ENCODE measurements around the gene RABGAP1. TPM values are rescaled to one million over a fixed set of nuclear protein-coding genes. Genes with fewer than 3 reads are reported as not detected.

Gene RABGAP1
- total and polyA plus RNA-seq, 4 donors: 3.8 to 25.7 (median 10.5) TPM

- H3K9ac ChIP-seq (ENCODE audit: low read depth in 1 of 2, low read length in 2 of 2): no peak overlapping the region
- H3K4me1 ChIP-seq (ENCODE audit: control insufficient read depth in 4 of 4, insufficient read depth in 4 of 4, low read length in 3 of 4): peaks cover 6 to 37% (median 20%) of the 10 kb centered on the region in 4 donors
- no peaks in the 10 kb centered on the region for H3K9me3 ChIP-seq (ENCODE audit: control insufficient read depth in 4 of 4, low read length in 3 of 4)
- no peak overlapping the region for H3K27ac ChIP-seq (ENCODE audit: low read depth in 1 of 2, low read length in 2 of 2)
- TF ChIP-seq FOXA2 (IDR thresholded peaks at IDR 0.05): no peak
- no peak for TF ChIP-seq HNF4G (IDR thresholded peaks at IDR 0.05)
- no peak for TF ChIP-seq TAF1 (conservative IDR thresholded peaks at IDR 0.05)
- no peak for TF ChIP-seq ZBTB33 (IDR thresholded peaks at IDR 0.05)
- no peak for TF ChIP-seq ATF3 (IDR thresholded peaks at IDR 0.05)
- no peaks in the 10 kb centered on the region for H3K27me3 ChIP-seq (ENCODE audit: control insufficient read depth in 4 of 4, insufficient read depth in 4 of 4, low read length in 3 of 4)
- H3K4me3 ChIP-seq (ENCODE audit: low read depth in 1 of 3, low read length in 3 of 3): no peak overlapping the region
- peaks cover 0 to 2% (median 0%) of the 10 kb centered on the region in 4 donors for H3K36me3 ChIP-seq (ENCODE audit: control insufficient read depth in 4 of 4, insufficient read depth in 3 of 4, low read depth in 1 of 4, low read length in 3 of 4)
- DNase-seq (ENCODE audit: low spot score): no peak
- 79% methylated on average over 5 of the region's 5 CpGs for WGBS
Observed at GRCh38 chr9:123007269-123007668, 66.4 kb downstream of the RABGAP1 start.

GRCh38 chr9:123008909-123009308, 68.1 kb downstream of the RABGAP1 start:
- H3K27ac ChIP-seq (ENCODE audit: low read depth in 1 of 2, low read length in 2 of 2): no peak overlapping the region
- H3K36me3 ChIP-seq (ENCODE audit: control insufficient read depth in 4 of 4, insufficient read depth in 3 of 4, low read depth in 1 of 4, low read length in 3 of 4): peaks cover 0 to 2% (median 0%) of the 10 kb centered on the region in 4 donors
- no peak overlapping the region for H3K4me3 ChIP-seq (ENCODE audit: low read depth in 1 of 3, low read length in 3 of 3)
- no peak for TF ChIP-seq EGR1 (IDR thresholded peaks at IDR 0.05; ENCODE audit: low read depth in 2 of 2)
- no peak for TF ChIP-seq TAF1 (conservative IDR thresholded peaks at IDR 0.05)
- TF ChIP-seq YY1 (IDR thresholded peaks at IDR 0.05): no peak
- no peak overlapping the region for H3K9ac ChIP-seq (ENCODE audit: low read depth in 1 of 2, low read length in 2 of 2)
- H3K9me3 ChIP-seq (ENCODE audit: control insufficient read depth in 4 of 4, low read length in 3 of 4): no peaks in the 10 kb centered on the region
- H3K27me3 ChIP-seq (ENCODE audit: control insufficient read depth in 4 of 4, insufficient read depth in 4 of 4, low read length in 3 of 4): no peaks in the 10 kb centered on the region
- H3K4me1 ChIP-seq (ENCODE audit: control insufficient read depth in 4 of 4, insufficient read depth in 4 of 4, low read length in 3 of 4): peaks cover 6 to 40% (median 24%) of the 10 kb centered on the region in 4 donors
- no peak for DNase-seq (ENCODE audit: low spot score)

- no peaks in the 10 kb centered on the region for H3K27me3 ChIP-seq (ENCODE audit: control insufficient read depth in 4 of 4, insufficient read depth in 4 of 4, low read length in 3 of 4)
- H3K9me3 ChIP-seq (ENCODE audit: control insufficient read depth in 4 of 4, low read length in 3 of 4): no peaks in the 10 kb centered on the region
- H3K4me1 ChIP-seq (ENCODE audit: control insufficient read depth in 4 of 4, insufficient read depth in 4 of 4, low read length in 3 of 4): peaks cover 6 to 33% (median 22%) of the 10 kb centered on the region in 4 donors
- H3K4me3 ChIP-seq (ENCODE audit: low read depth in 1 of 3, low read length in 3 of 3): no peak overlapping the region
- H3K36me3 ChIP-seq (ENCODE audit: control insufficient read depth in 4 of 4, insufficient read depth in 3 of 4, low read depth in 1 of 4, low read length in 3 of 4): peaks cover 0 to 12% (median 5%) of the 10 kb centered on the region in 4 donors
- TF ChIP-seq SP1 (IDR thresholded peaks at IDR 0.05) (no peak), HNF4A (conservative IDR thresholded peaks at IDR 0.05) (no peak), EGR1 (IDR thresholded peaks at IDR 0.05; ENCODE audit: low read depth in 2 of 2) (no peak), JUND (IDR thresholded peaks at IDR 0.05) (no peak), FOXA1 (IDR thresholded peaks at IDR 0.05) (no peak), CTCF (IDR thresholded peaks at IDR 0.05; ENCODE audit: low read depth, low read length, missing input control) (no peak)
- 94% methylated on average over 3 of the region's 3 CpGs for WGBS
- peak overlapping the region; percentile 55 to 62 for H3K27ac ChIP-seq (ENCODE audit: low read depth in 1 of 2, low read length in 2 of 2)
- no peak for DNase-seq (ENCODE audit: low spot score)
- no peak overlapping the region for H3K9ac ChIP-seq (ENCODE audit: low read depth in 1 of 2, low read length in 2 of 2)
Observed at GRCh38 chr9:123011380-123011779, 70.6 kb downstream of the RABGAP1 start.
